Left ventricle myocardium inferior (tissue), 1 donor: Measurements from ENCODE around the gene TIMM17A. TPM values are rescaled to one million over a fixed set of nuclear protein-coding genes. Genes with fewer than 3 reads are reported as not detected.

Experiments
- DNase-seq: peaks from one replicate; pipeline ENCODE4 v3.0.0-alpha.2; 2020
- H3K27ac ChIP-seq: fragments of 200-600 bp; replicated peaks from 2 replicates; pipeline ENCODE4 v1.8.0; 2021
- H3K27me3 ChIP-seq: fragments of 200-600 bp; 2 replicates; pipeline ENCODE4 v1.8.0; 2021; ENCODE audit warnings: low read depth
- H3K36me3 ChIP-seq: fragments of 200-600 bp; 2 replicates; pipeline ENCODE4 v1.8.0; 2021
- H3K4me1 ChIP-seq: fragments of 200-600 bp; 2 replicates; pipeline ENCODE4 v1.8.0; 2021
- H3K4me3 ChIP-seq: fragments of 200-600 bp; 2 replicates; pipeline ENCODE4 v1.8.0; 2021; ENCODE audit warnings: mild to moderate bottlenecking, moderate library complexity
- H3K9me3 ChIP-seq: fragments of 200-600 bp; replicated peaks from 2 replicates; pipeline ENCODE4 v1.8.0; 2021
- intact Hi-C: fragments of 100-400 bp; cut with micrococcal nuclease; formaldehyde crosslinking; loops from one replicate; pipeline ENCODE4 v1.11.0; 2022
- total RNA-seq: library from RNA; stranded (reverse); fragmentation: NEBNext Ultra II Directional; extraction: Animal tissue kit (Norgen Biotek cat#: 25700); gene quantifications from one replicate; pipeline ENCODE4 v1.2.1, GENCODE V29; 2021
- TF ChIP-seq, protein P1 (sequence below): fragments of 200-600 bp; IDR thresholded peaks from 2 replicates; pipeline ENCODE4 v1.8.0; 2021; ENCODE audit warnings: antibody characterized with exemption, mild to moderate bottlenecking, borderline replicate concordance
- donor health status: DM: no; HTN: yes; CAD: no; lungs with severe emphysema.

The TIMM17A gene
- total RNA-seq, 1 donor from 2014 or later, result 87.5 TPM

GRCh38 chr1:201941420-201942128 lies 13.7 kb upstream of the TIMM17A start:
- H3K36me3 ChIP-seq, result no peaks in the 10 kb centered on the region
- peak overlapping the region; percentile 69 for H3K27ac ChIP-seq
- no peaks in the 10 kb centered on the region for H3K9me3 ChIP-seq
- TF ChIP-seq, protein P1, sequence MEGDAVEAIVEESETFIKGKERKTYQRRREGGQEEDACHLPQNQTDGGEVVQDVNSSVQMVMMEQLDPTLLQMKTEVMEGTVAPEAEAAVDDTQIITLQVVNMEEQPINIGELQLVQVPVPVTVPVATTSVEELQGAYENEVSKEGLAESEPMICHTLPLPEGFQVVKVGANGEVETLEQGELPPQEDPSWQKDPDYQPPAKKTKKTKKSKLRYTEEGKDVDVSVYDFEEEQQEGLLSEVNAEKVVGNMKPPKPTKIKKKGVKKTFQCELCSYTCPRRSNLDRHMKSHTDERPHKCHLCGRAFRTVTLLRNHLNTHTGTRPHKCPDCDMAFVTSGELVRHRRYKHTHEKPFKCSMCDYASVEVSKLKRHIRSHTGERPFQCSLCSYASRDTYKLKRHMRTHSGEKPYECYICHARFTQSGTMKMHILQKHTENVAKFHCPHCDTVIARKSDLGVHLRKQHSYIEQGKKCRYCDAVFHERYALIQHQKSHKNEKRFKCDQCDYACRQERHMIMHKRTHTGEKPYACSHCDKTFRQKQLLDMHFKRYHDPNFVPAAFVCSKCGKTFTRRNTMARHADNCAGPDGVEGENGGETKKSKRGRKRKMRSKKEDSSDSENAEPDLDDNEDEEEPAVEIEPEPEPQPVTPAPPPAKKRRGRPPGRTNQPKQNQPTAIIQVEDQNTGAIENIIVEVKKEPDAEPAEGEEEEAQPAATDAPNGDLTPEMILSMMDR, result no peak
- intact Hi-C loops, result no loop called here
- no peak for DNase-seq
- H3K4me3 ChIP-seq, result peak overlapping the region; percentile 38
- peaks cover 24% of the 10 kb centered on the region for H3K4me1 ChIP-seq
- H3K27me3 ChIP-seq, result peaks cover 11% of the 10 kb centered on the region

GRCh38 chr1:201942129-201942495 lies 13.2 kb upstream of the TIMM17A start:
- H3K27me3 ChIP-seq, result peaks cover 11% of the 10 kb centered on the region
- TF ChIP-seq, protein P1, result no peak
- peaks cover 29% of the 10 kb centered on the region for H3K4me1 ChIP-seq
- H3K36me3 ChIP-seq, result no peaks in the 10 kb centered on the region
- peak overlapping the region; percentile 69 for H3K27ac ChIP-seq
- intact Hi-C loops, result no loop called here
- DNase-seq, result no peak
- H3K4me3 ChIP-seq, result peak overlapping the region; percentile 38
- H3K9me3 ChIP-seq, result no peaks in the 10 kb centered on the region

GRCh38 chr1:201944002-201944401 lies 11.3 kb upstream of the TIMM17A start:
- Histone ChIP-seq H3K27me3 (peaks cover 19% of the 10 kb centered on the region), H3K36me3 (no peaks in the 10 kb centered on the region), H3K27ac (no peak overlapping the region), H3K9me3 (no peaks in the 10 kb centered on the region), H3K4me3 (peak overlapping the region; percentile 69), H3K4me1 (peaks cover 31% of the 10 kb centered on the region)
- DNase-seq, result no peak
- TF ChIP-seq, protein P1, result no peak
- intact Hi-C loops, result no loop called here

DNA sequence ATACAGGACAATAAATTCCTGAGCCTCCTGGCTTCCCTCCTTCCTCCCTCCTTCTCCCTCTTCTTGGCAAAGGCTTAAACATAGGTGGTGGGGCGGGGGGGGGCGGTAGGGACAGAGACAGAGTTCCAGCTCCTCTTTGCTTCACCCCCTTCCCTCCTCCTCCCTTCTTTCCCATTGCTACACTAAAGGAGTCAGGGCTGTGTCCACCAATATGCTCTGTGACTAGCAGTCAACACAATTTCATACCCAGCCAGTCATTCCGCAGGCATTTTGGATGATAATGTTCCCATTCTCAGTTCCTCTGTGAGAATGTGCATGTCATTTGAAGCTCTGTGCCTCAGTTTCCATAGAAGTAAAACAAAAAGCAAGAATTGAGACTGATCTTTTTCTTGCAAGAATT lies 10.7 kb upstream of the TIMM17A start:
- no peaks in the 10 kb centered on the region for H3K9me3 ChIP-seq
- H3K4me1 ChIP-seq, result peaks cover 30% of the 10 kb centered on the region
- peaks cover 19% of the 10 kb centered on the region for H3K27me3 ChIP-seq
- no peaks in the 10 kb centered on the region for H3K36me3 ChIP-seq
- intact Hi-C loops, result no loop called here
- peak overlapping the region; percentile 75 for H3K27ac ChIP-seq
- TF ChIP-seq, protein P1, result no peak
- peak overlapping the region; percentile 69 for H3K4me3 ChIP-seq
- no peak for DNase-seq

DNA sequence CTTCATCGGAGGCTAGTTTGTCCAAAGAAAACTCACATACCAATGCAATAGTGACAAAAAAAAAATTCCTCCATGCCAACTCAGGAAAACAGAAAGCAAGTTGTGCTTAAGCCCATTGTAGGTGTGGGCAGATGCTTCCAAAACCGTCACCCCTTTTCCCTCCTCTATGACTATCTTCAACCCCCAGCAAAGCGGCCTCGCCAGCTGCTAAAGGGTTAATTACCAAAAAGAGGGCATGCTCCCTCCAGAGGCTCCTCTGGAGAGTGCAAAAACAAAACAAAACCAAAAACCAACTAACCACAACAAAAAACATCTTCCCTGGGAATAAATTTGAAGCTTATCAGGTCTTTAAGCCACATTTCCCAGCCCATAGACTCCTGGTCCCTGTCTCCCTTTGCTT lies 10.1 kb upstream of the TIMM17A start:
- intact Hi-C loops, result no loop called here
- Histone ChIP-seq H3K9me3 (no peaks in the 10 kb centered on the region), H3K27me3 (peaks cover 19% of the 10 kb centered on the region), H3K4me3 (peak overlapping the region; percentile 69), H3K36me3 (no peaks in the 10 kb centered on the region), H3K4me1 (peaks cover 30% of the 10 kb centered on the region), H3K27ac (peak overlapping the region; percentile 75)
- no peak for DNase-seq
- TF ChIP-seq, protein P1, result peak; percentile 42
